Tongue (tissue), 3 donors: ENCODE data around the gene SP5. TPM values are rescaled to one million over a fixed set of nuclear protein-coding genes. Genes with fewer than 3 reads are reported as not detected.
"Not testable (repeated sequence)": the region's sequence is repeated elsewhere in the genome, so short reads cannot be mapped to it uniquely, and the experiment has no call there.

Experiments used
- DNase-seq: peaks from one replicate; pipeline ENCODE4 v3.0.0-alpha.2; 2015
- small RNA-seq: library from RNA; depleted of rRNA; stranded (forward); fragments of <200 nt; gene quantifications from one replicate; pipeline ENCODE3, GENCODE V24; 2014; ENCODE audit warnings: low replicate concordance
- total RNA-seq: library from RNA; depleted of rRNA; stranded (reverse); fragments of >200 nt; gene quantifications from one replicate; pipeline ENCODE4 v1.2.3, GENCODE V29; 2014

The SP5 gene
- total RNA-seq, 1 donor from 2014 or later, result 4.5 TPM

DNA sequence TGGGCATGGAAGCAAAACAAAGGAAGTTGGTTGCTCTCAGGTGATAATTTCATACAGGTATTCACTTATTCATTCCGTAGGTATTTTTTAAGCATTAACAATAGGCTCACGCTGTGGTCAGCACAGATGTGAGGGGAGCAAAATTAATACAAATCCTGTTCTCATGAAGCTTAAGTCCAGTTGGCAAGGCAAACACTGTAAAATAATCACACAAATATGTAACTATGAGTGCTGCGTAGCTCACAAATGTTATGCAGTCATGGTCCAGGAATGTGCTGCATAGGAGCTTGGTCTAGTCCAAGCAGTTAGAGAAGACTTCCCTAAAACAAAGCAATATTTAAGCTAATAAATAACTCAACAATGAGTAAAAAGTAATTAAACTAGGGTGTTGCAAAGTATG, 23.9 kb downstream of the SP5 start:
- peak; percentile 40 for DNase-seq

DNA sequence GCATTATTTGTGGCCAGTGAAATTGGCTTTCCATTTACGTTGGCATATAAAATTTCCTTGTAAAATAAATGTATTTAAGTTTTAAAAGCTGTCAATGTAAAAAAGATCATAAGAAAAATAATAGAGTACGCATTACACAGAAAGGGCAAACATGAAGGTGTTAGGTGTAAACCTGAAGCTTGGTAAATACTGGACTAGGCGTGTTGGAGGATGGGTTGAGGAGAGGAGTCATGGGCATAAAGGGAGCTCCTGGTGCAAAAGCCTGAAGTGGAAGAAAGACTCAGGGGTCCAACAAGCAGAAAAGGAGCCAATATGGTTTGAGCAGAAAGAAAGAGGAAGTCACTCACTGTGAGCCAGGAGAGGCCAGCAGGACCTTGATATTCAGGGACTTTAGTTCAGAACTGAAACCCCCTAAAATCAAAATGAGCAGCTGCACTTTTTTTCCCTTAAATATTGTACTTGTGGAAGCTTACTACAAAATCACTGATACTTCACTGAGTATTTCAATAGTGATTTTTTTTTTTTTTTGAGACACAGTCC, 24.4 kb downstream of the SP5 start:
- no peak for DNase-seq

- no peak for DNase-seq
Observed at GRCh38 chr2:170740660-170741059, 25.5 kb downstream of the SP5 start.

GRCh38 chr2:170742000-170742399, 26.9 kb downstream of the SP5 start:
- no peak for DNase-seq

GRCh38 chr2:170742896-170743529, 27.9 kb downstream of the SP5 start:
- no peak for DNase-seq

- no peak for DNase-seq
Observed at GRCh38 chr2:170743530-170744239, 28.5 kb downstream of the SP5 start.

DNA sequence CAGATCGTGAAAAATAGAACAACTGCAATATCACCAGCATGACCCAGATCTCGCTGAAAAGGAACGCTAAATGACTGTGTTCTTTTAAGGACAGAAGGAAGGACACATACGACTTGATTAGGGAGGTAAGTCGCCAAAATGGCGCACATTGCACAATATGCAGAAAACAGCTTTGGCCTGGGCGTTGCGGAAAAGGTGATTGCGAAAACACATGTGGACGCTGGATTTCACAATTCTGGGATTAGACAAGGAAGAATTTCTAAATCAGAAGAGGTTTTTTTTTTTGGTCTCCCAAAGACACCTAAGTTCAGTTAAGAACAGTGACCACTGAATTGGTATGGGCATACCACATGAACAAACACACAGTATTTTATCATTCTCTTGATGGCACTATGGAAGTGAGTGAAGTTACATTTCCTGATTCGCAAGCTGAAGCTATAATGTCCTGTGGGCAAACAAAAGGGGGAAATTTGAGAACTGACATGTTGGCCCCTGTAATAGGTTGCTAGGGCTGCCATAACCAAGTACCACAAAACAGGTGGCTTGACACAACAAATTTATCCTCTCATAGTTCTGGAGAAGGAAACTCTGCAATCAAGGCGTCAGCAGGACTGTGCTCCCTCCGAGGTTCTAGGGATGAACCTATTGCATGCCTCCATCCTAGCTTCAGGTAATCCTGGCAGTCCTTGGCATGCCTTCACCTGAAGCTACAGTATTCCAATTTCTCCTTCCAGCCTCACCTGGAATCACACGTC, 29.3 kb downstream of the SP5 start:
- DNase-seq, result no peak

- no peak for DNase-seq
Observed at GRCh38 chr2:170745305-170745704, 30.2 kb downstream of the SP5 start.

GRCh38 chr2:170747921-170748320, 32.8 kb downstream of the SP5 start:
- no peak for DNase-seq

- DNase-seq, result not testable (repeated sequence)
Observed at GRCh38 chr2:170751555-170751954, 36.4 kb downstream of the SP5 start.

DNA sequence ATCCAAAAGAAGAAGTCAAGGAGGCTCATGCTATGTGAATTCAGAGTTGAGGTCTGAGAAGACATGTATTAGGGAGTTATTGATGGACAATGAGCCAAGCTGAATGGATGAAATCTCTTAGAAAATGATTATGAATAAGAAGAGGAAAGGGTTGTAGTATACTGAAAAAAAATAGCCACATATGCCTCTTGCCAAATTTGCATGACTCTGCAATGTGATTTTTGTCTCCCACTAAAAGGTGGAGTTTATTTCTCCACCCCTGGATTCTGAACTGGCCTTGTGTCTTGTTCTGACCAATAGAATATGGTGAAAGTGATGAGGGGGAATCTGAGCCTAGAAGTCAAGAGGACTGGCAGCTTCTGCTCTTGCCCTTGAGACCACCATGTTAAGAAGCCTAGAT, 46.4 kb downstream of the SP5 start:
- DNase-seq, result no peak

DNA sequence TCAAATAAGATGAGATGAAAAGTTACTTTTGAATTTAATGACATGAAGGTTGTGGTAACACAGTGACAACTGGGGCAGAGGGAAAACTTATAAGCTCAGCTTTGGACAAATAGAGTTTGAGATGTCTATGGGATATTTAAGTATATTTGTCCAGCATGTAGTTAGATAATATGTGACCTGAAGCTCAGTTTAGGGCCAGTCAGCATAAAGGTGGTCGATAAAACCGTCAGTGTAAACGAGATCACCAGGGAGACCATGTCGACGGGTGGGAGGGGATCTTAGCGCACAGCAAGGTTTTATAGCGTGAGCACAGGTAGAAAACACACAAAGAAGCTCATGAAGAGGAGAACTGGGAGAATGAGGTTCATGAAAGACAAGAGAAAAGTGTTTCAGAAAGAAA, 47.6 kb downstream of the SP5 start:
- DNase-seq, result no peak

DNA sequence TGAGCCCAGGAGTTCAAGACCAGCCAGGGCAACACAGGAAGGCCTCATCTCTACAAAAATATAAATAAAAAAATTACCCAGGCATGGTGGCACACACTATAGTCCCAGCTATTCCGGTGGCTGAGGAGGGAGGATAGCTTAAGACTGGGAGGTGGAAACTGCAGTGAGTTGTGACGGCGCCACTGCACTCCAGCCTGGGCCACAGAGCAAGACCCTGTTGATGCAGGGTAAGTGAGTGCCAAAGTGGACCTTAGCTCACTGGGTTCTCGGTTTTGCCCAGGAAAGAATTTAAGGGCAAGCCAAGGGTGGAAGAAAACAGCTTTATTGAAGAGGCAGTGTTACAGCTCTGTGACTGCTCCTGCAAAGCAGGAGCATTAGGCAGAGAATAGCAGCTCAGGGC, 48.1 kb downstream of the SP5 start:
- DNase-seq, result no peak

GRCh38 chr2:170764880-170765261, 49.7 kb downstream of the SP5 start:
- no peak for DNase-seq

DNA sequence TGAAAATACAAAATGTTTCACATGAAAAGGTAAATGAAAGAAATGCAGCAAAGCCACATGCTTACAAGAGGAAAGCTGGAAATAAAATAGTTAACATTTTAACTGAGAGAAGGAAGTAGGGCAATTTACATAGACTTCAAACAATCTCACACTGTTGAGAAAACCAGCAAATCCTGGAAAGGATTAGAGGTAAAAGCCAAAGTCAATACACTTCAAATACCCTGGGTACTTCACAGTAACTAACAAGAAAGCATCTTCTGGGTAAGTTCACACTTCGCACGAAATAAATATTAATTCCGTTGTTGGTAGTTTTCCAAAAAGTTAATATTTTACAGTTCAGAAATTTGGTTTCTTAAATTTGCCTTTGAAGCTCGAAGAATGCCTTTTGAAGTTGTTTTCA, 51.6 kb downstream of the SP5 start:
- no peak for DNase-seq

Small RNA genes lying within 50 kb of the gene (small RNA-seq; reads per million reads assigned to genes)
- gene RF02271, result not detected

Other genes starting within 250 kb of the SP5 start
- 1.6 TPM for gene ERICH2, start 55.0 kb downstream of the SP5 start, total RNA-seq
- 3.9 TPM for gene GAD1, start 101.5 kb downstream of the SP5 start, total RNA-seq
- gene GORASP2, start 213.9 kb downstream of the SP5 start, total RNA-seq, result 37.6 TPM